Neural cell (in vitro differentiated cells): Measurements from ENCODE around the gene ARL2BP. TPM values are rescaled to one million over a fixed set of nuclear protein-coding genes. Genes with fewer than 3 reads are reported as not detected.

Source experiments
- H2AFZ ChIP-seq: fragments of 200-600, 300-800 bp; sonication (generic), shearing (Covaris generic); 2 replicates; pipeline ENCODE4 v1.6.0; 2014; ENCODE audit warnings: low read depth, mild to moderate bottlenecking, antibody characterized with exemption, low read length, moderate library complexity
- H3F3A ChIP-seq: fragments of 200-600 bp; shearing (Covaris generic); 2 replicates; pipeline ENCODE4 v1.6.1; 2016; ENCODE audit warnings: mild to moderate bottlenecking, moderate library complexity, mixed read lengths, antibody characterized with exemption, low read length; ENCODE audit not compliant: insufficient read depth, poor library complexity, severe bottlenecking
- H3K27ac ChIP-seq: fragments of 200-600, 300-800 bp; sonication (generic), shearing (Covaris generic); 2 replicates; pipeline ENCODE4 v1.5.1; 2014; ENCODE audit warnings: mild to moderate bottlenecking, low read length, moderate library complexity
- H3K27me3 ChIP-seq: fragments of 300-800, 200-600 bp; sonication (generic), shearing (Covaris generic); 2 replicates; pipeline ENCODE4 v1.6.0; 2014; ENCODE audit warnings: mild to moderate bottlenecking, low read depth, low read length, moderate library complexity; ENCODE audit not compliant: insufficient read depth
- H3K36me3 ChIP-seq: fragments of 300-800, 200-600 bp; sonication (generic), shearing (Covaris generic); 2 replicates; pipeline ENCODE4 v1.5.1; 2014; ENCODE audit warnings: mild to moderate bottlenecking, antibody characterized with exemption, low read length, moderate library complexity; ENCODE audit not compliant: insufficient read depth
- H3K4me2 ChIP-seq: fragments of 300-800, 200-600 bp; sonication (generic), shearing (Covaris generic); 2 replicates; pipeline ENCODE4 v1.6.0; 2014; ENCODE audit warnings: mild to moderate bottlenecking, low read length
- H3K4me3 ChIP-seq: fragments of 300-800, 200-600 bp; sonication (generic), shearing (Covaris generic); 2 replicates; pipeline ENCODE4 v1.5.1; 2014; ENCODE audit warnings: mild to moderate bottlenecking, low read length, moderate library complexity
- H3K79me2 ChIP-seq: fragments of 200-600 bp; shearing (Covaris generic); replicated peaks from 2 replicates; pipeline ENCODE4 v1.6.0; 2014; ENCODE audit warnings: mild to moderate bottlenecking, low read length, moderate library complexity; ENCODE audit not compliant: insufficient read depth
- H3K9ac ChIP-seq: fragments of 300-800, 200-600 bp; sonication (generic), shearing (Covaris generic); 2 replicates; pipeline ENCODE4 v1.6.1; 2016; ENCODE audit warnings: mild to moderate bottlenecking, low read length, mixed read lengths
- H3K9me2 ChIP-seq: fragments of 200-600 bp; shearing (Covaris generic); 2 replicates; pipeline ENCODE4 v1.6.1; 2016; ENCODE audit warnings: mild to moderate bottlenecking, low read length, mixed read lengths; ENCODE audit not compliant: insufficient read depth
- H3K9me3 ChIP-seq: fragments of 200-600, 300-800 bp; sonication (generic), shearing (Covaris generic); 2 replicates; pipeline ENCODE4 v1.6.1; 2016; ENCODE audit warnings: mild to moderate bottlenecking, mixed run types, low read length, moderate library complexity, mixed read lengths
- H4K20me1 ChIP-seq: fragments of 200-600 bp; shearing (Covaris generic); 2 replicates; pipeline ENCODE4 v1.6.1; 2016; ENCODE audit warnings: mild to moderate bottlenecking, mixed run types; ENCODE audit not compliant: insufficient read depth
- EP300 ChIP-seq: fragments of 450-650 bp; conservative IDR thresholded peaks from 2 replicates; pipeline ENCODE4 v1.6.1; 2014; ENCODE audit warnings: antibody characterized with exemption, mild to moderate bottlenecking, moderate library complexity; ENCODE audit not compliant: poor library complexity, severe bottlenecking
- EZH2 ChIP-seq: fragments of 200-600, 300-800 bp; shearing (Covaris generic), sonication (generic); IDR thresholded peaks from 2 replicates; pipeline ENCODE4 v1.6.1; 2014; ENCODE audit warnings: antibody characterized with exemption, low read length, borderline replicate concordance, mild to moderate bottlenecking; ENCODE audit not compliant: insufficient read depth, poor library complexity, severe bottlenecking
- MXI1 ChIP-seq: fragments of 450-650 bp; conservative IDR thresholded peaks from 2 replicates; pipeline ENCODE4 v1.6.1; 2014; ENCODE audit warnings: antibody characterized with exemption, mild to moderate bottlenecking; ENCODE audit not compliant: poor library complexity, severe bottlenecking
- POLR2AphosphoS5 ChIP-seq: IDR thresholded peaks from 2 replicates; pipeline ENCODE4 v1.6.1; 2012
- RAD21 ChIP-seq: fragments of 450-650 bp; conservative IDR thresholded peaks from 2 replicates; pipeline ENCODE4 v1.6.1; 2014; ENCODE audit warnings: antibody characterized with exemption, mild to moderate bottlenecking, moderate library complexity
- SMC3 ChIP-seq: fragments of 450-650 bp; conservative IDR thresholded peaks from 2 replicates; pipeline ENCODE4 v1.6.1; 2014; ENCODE audit warnings: antibody characterized with exemption, mild to moderate bottlenecking, moderate library complexity; ENCODE audit not compliant: poor library complexity
- TAF1 ChIP-seq: IDR thresholded peaks from 2 replicates; pipeline ENCODE4 v1.6.1; 2012; ENCODE audit warnings: low read depth
- polyA plus RNA-seq: library from polyadenylated mRNA; depleted of rRNA; stranded (reverse); fragments of >200 nt; gene quantifications from 2 replicates; pipeline ENCODE4 v1.2.3, GENCODE V29; 2014
- TF ChIP-seq, protein P1 (sequence below): IDR thresholded peaks from 2 replicates; pipeline ENCODE4 v1.6.1; 2012; ENCODE audit warnings: borderline replicate concordance
- TF ChIP-seq, protein P2 (sequence below): fragments of 450-650 bp; IDR thresholded peaks from 2 replicates; pipeline ENCODE4 v1.5.1; 2014; ENCODE audit warnings: antibody characterized with exemption, mild to moderate bottlenecking, moderate library complexity; ENCODE audit not compliant: poor library complexity, severe bottlenecking

The ARL2BP gene
- polyA plus RNA-seq, 1 donor from 2014 or later = 153 TPM

DNA sequence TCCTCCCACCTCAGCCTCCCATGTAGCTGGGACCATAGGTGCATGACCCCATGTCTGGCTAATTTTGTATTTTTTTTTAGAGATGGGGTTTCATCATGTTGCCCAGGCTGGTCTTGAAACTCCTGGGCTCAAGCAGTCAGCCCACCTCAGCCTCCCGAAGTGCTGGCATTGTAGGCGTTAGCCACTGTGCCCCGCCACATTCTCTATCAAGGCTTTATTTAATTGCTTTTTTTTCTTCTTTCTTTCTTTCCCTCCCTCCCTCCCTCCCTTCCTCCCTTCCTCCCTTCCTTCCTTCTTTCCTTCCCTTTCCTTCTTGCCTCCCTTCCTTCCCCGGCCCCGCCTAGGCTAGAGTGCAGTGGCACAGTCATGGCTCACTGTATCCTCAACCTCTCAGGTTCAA, 35.3 kb upstream of the ARL2BP start:
- Histone ChIP-seq H3K9me3 (no peaks in the 10 kb centered on the region), H3K9ac (no peak overlapping the region), H4K20me1 (no peaks in the 10 kb centered on the region), H2AFZ (no peak overlapping the region), H3K4me3 (no peak overlapping the region), H3K79me2 (peaks cover 8% of the 10 kb centered on the region), H3K27ac (no peak overlapping the region), H3K4me2 (no peak overlapping the region), H3K27me3 (no peaks in the 10 kb centered on the region), H3F3A (no peaks in the 10 kb centered on the region), H3K9me2 (no peaks in the 10 kb centered on the region), H3K36me3 (peaks cover 25% of the 10 kb centered on the region)
- no peak for TF ChIP-seq SMC3

DNA sequence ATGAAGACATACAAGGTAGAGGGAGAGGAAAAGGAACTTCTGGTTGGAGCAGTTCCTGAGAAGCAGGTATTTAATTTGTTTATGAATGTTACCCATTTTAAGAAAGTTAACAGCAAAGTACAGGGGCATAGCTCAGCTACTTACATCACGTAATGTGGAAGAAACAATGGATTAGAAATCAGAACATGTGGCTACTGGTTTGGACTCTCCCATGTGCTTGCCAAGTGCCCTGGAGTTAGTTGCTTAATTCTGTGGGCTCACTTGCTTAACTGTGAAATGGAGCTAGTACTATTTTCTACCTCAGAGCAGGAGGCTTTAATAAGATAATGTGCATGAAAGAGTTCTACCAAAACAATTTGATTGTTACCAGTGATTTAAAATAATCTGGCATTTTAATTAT, 31.6 kb upstream of the ARL2BP start:
- Histone ChIP-seq H3K9me2 (no peaks in the 10 kb centered on the region), H3K36me3 (peaks cover 24% of the 10 kb centered on the region), H3K79me2 (no peaks in the 10 kb centered on the region)

DNA sequence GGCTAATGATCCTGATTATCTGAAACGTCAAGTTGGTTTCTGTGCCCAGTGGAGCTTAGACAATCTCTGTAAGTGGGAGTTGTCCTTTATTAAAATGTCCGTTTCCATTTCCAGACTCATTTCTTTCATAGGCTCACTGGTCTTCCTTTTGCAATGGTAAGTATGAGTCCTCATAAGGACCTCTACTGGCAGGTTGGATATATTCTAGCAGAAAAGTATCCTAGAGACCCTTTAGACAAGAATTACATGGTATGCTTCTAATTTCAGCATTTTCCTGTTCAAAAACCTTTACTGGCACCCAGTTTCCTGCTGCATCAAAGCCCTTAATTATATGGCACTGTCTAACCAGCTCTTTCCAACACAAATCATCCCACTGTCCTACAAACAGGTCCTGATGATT, 28.1 kb upstream of the ARL2BP start:
- Histone ChIP-seq H3K4me2 (no peak overlapping the region), H3K9me3 (no peaks in the 10 kb centered on the region), H2AFZ (no peak overlapping the region), H3K9me2 (no peaks in the 10 kb centered on the region), H3K27ac (no peak overlapping the region), H4K20me1 (no peaks in the 10 kb centered on the region), H3K4me3 (no peak overlapping the region), H3F3A (no peaks in the 10 kb centered on the region), H3K9ac (no peak overlapping the region), H3K27me3 (no peaks in the 10 kb centered on the region), H3K36me3 (peaks cover 25% of the 10 kb centered on the region), H3K79me2 (no peaks in the 10 kb centered on the region)
- TF ChIP-seq POLR2AphosphoS5 (no peak), TAF1 (no peak), RAD21 (no peak), EZH2 (no peak), SMC3 (no peak), EP300 (no peak), MXI1 (no peak)
- TF ChIP-seq, protein P1, sequence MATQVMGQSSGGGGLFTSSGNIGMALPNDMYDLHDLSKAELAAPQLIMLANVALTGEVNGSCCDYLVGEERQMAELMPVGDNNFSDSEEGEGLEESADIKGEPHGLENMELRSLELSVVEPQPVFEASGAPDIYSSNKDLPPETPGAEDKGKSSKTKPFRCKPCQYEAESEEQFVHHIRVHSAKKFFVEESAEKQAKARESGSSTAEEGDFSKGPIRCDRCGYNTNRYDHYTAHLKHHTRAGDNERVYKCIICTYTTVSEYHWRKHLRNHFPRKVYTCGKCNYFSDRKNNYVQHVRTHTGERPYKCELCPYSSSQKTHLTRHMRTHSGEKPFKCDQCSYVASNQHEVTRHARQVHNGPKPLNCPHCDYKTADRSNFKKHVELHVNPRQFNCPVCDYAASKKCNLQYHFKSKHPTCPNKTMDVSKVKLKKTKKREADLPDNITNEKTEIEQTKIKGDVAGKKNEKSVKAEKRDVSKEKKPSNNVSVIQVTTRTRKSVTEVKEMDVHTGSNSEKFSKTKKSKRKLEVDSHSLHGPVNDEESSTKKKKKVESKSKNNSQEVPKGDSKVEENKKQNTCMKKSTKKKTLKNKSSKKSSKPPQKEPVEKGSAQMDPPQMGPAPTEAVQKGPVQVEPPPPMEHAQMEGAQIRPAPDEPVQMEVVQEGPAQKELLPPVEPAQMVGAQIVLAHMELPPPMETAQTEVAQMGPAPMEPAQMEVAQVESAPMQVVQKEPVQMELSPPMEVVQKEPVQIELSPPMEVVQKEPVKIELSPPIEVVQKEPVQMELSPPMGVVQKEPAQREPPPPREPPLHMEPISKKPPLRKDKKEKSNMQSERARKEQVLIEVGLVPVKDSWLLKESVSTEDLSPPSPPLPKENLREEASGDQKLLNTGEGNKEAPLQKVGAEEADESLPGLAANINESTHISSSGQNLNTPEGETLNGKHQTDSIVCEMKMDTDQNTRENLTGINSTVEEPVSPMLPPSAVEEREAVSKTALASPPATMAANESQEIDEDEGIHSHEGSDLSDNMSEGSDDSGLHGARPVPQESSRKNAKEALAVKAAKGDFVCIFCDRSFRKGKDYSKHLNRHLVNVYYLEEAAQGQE = no peak

More for the DNA sequence above, 31.6 kb upstream of the ARL2BP start:
- no peak overlapping the region for H3K4me3 ChIP-seq
- H3K4me2 ChIP-seq = no peak overlapping the region
- no peaks in the 10 kb centered on the region for H3K9me3 ChIP-seq
- no peak overlapping the region for H3K27ac ChIP-seq
- no peak overlapping the region for H2AFZ ChIP-seq
- no peak overlapping the region for H3K9ac ChIP-seq
- no peaks in the 10 kb centered on the region for H4K20me1 ChIP-seq
- H3F3A ChIP-seq = no peaks in the 10 kb centered on the region
- no peaks in the 10 kb centered on the region for H3K27me3 ChIP-seq
- TF ChIP-seq MXI1 = no peak
- no peak for TF ChIP-seq POLR2AphosphoS5
- TF ChIP-seq EZH2 = no peak
- no peak for TF ChIP-seq SMC3
- no peak for TF ChIP-seq RAD21
- TF ChIP-seq, protein P2, sequence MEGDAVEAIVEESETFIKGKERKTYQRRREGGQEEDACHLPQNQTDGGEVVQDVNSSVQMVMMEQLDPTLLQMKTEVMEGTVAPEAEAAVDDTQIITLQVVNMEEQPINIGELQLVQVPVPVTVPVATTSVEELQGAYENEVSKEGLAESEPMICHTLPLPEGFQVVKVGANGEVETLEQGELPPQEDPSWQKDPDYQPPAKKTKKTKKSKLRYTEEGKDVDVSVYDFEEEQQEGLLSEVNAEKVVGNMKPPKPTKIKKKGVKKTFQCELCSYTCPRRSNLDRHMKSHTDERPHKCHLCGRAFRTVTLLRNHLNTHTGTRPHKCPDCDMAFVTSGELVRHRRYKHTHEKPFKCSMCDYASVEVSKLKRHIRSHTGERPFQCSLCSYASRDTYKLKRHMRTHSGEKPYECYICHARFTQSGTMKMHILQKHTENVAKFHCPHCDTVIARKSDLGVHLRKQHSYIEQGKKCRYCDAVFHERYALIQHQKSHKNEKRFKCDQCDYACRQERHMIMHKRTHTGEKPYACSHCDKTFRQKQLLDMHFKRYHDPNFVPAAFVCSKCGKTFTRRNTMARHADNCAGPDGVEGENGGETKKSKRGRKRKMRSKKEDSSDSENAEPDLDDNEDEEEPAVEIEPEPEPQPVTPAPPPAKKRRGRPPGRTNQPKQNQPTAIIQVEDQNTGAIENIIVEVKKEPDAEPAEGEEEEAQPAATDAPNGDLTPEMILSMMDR = no peak
- no peak for TF ChIP-seq TAF1
- TF ChIP-seq EP300 = no peak
- TF ChIP-seq, protein P1 = no peak
